Kidney (tissue), 14 donors: Measurements from ENCODE around the gene ANKS6. TPM values are rescaled to one million over a fixed set of nuclear protein-coding genes. Genes with fewer than 3 reads are reported as not detected.

Experiments
- DNase-seq, 5 donors: peaks; one replicate each; pipeline ENCODE4 v3.0.0-alpha.2; 2013 to 2020
- FAIRE-seq: peaks from 2 replicates; lab custom pipeline; 2012; peaks lifted over from hg19 to GRCh38; lab: Jason Lieb, UNC
- H3K27ac ChIP-seq, 2 donors: one replicate each; pipeline ENCODE4 v1.7.0; 2013; ENCODE audit warnings: low read depth in 2 of 2, low read length in 2 of 2, inconsistent platforms in 1 of 2
- H3K27me3 ChIP-seq: one replicate; pipeline ENCODE4 v1.7.1; 2013; ENCODE audit warnings: low read length, inconsistent platforms; ENCODE audit not compliant: control insufficient read depth, insufficient read depth
- H3K36me3 ChIP-seq, 3 donors: one replicate each; pipeline versions ENCODE4 v1.7.0 to v1.7.1; 2013; ENCODE audit warnings: low read length in 3 of 3, control low read depth in 1 of 3, inconsistent platforms in 1 of 3; ENCODE audit not compliant: insufficient read depth in 3 of 3, control insufficient read depth in 2 of 3
- H3K4me1 ChIP-seq, 3 donors: one replicate each; pipeline versions ENCODE4 v1.7.0 to v1.7.1; 2013; ENCODE audit warnings: low read length in 3 of 3, inconsistent platforms in 1 of 3, low read depth in 1 of 3; ENCODE audit not compliant: control insufficient read depth in 2 of 3, insufficient read depth in 2 of 3
- H3K4me3 ChIP-seq, 3 donors: one replicate each; pipeline versions ENCODE4 v1.7.0 to v1.8.1; 2013; ENCODE audit warnings: low read length in 3 of 3, control low read depth in 1 of 3, inconsistent platforms in 1 of 3
- H3K9ac ChIP-seq, 3 donors: one replicate each; pipeline versions ENCODE4 v1.7.0 to v1.7.1; 2013; ENCODE audit warnings: low read length in 3 of 3, control low read depth in 1 of 3, inconsistent platforms in 1 of 3
- H3K9me3 ChIP-seq, 3 donors: one replicate each; pipeline versions ENCODE4 v1.7.0 to v1.7.1; 2013; ENCODE audit warnings: low read length in 3 of 3, control low read depth in 1 of 3, inconsistent platforms in 1 of 3; ENCODE audit not compliant: control insufficient read depth in 2 of 3, insufficient read depth in 1 of 3
- CTCF ChIP-seq: IDR thresholded peaks from 3 replicates; pipeline ENCODE4 v1.5.1; 2012; ENCODE audit warnings: mild to moderate bottlenecking, moderate library complexity, borderline replicate concordance; ENCODE audit not compliant: insufficient read depth; ENCODE audit errors: extremely low read depth
- intact Hi-C: fragments of 100-400 bp; cut with DNase I; formaldehyde crosslinking; loops from one replicate; pipeline ENCODE4 v1.11.1; 2022
- polyA plus RNA-seq: library from polyadenylated mRNA; stranded (reverse); fragments of 350-450 nt; fragmentation: Illumina TruSeq; extraction: RNeasy Lipid Tissue Mini Kit (QIAGEN cat#74804); gene quantifications from one replicate; pipeline ENCODE4 v1.2.3, GENCODE V29; 2014; ENCODE audit warnings: low read depth, low replicate concordance; ENCODE audit not compliant: insufficient read depth
- total RNA-seq: library from RNA; stranded (reverse); fragmentation: NEBNext Ultra II Directional; extraction: Animal tissue kit (Norgen Biotek cat#: 25700); gene quantifications from one replicate; pipeline ENCODE4 v1.2.1, GENCODE V29; 2021
- donor health status: control.
- donor health status: control.
- donor health status: control.
- donor health status: control.
- donor health status: control.
- donor health status: DM: yes; HTN: yes; CAD: no.
- donor health status: Normal renal cell carcinoma (clear cell type).

ANKS6 gene
- total and polyA plus RNA-seq, 2 donors from 2014 or later: 22.0 to 31.8 TPM

DNA sequence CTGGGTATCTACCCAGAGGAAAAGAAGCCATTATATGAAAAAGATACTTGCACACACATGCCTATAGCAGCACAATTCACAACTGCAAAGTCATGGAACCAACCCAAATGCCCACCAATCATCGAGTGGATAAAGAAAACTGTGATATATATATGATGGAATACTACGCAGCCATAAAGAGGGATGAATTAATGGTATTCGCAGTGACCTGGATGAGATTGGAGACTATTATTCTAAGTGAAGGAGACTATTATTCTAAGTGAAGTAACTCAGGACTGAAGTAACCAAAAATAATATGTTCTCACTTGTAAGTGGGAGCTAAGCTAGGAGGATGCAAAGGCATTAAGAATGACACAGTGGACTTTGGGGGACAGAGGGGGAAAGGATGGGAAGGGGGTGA lies 57.6 kb downstream of the ANKS6 start:
- FAIRE-seq (no peak), DNase-seq (no peak)
- Histone ChIP-seq H3K27me3 (no peaks in the 10 kb centered on the region), H3K4me3 (no peak overlapping the region), H3K27ac (no peak overlapping the region), H3K4me1 (no peaks in the 10 kb centered on the region), H3K9me3 (no peaks in the 10 kb centered on the region), H3K9ac (no peak overlapping the region), H3K36me3 (peaks cover 0 to 9% (median 2%) of the 10 kb centered on the region in 3 donors)
- intact Hi-C loops: no loop called here
- no peak for TF ChIP-seq CTCF

- Histone ChIP-seq H3K36me3 (peaks cover 0 to 12% (median 2%) of the 10 kb centered on the region in 3 donors), H3K9me3 (no peaks in the 10 kb centered on the region), H3K4me3 (peak overlapping the region in 1 of 3 donors; percentile 5), H3K27ac (no peak overlapping the region), H3K4me1 (no peaks in the 10 kb centered on the region), H3K27me3 (no peaks in the 10 kb centered on the region), H3K9ac (no peak overlapping the region)
- no peak for TF ChIP-seq CTCF
- DNase-seq: peak in 1 of 5 donors; percentile 3
- FAIRE-seq: no peak
- intact Hi-C loops: no loop called here
These were observed 60.1 kb downstream of the ANKS6 start for GRCh38 chr9:98736226-98736625.

DNA sequence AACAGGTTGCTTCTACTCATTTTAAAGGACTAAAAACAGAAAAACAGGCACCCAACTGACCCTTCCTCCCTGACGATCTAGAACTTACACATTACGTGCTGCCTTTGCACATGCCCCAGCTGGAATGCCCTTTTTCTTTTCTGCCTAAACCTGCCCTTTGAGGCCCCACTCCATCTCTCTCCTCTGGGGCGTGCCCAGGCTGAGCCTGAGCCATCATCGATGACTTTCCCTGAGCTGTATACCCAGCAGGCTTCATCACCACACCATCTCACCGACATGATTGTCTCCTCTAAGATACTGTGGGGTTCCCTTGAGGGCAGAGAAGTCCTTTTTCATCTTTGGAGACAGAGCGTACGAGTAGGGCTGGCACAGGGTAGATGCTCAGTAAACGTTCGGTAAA lies 63.6 kb downstream of the ANKS6 start:
- Histone ChIP-seq H3K9ac (no peak overlapping the region), H3K4me3 (no peak overlapping the region), H3K4me1 (no peaks in the 10 kb centered on the region), H3K27me3 (no peaks in the 10 kb centered on the region), H3K27ac (no peak overlapping the region), H3K9me3 (no peaks in the 10 kb centered on the region), H3K36me3 (peaks cover 0 to 12% (median 0%) of the 10 kb centered on the region in 3 donors)
- TF ChIP-seq CTCF: no peak
- intact Hi-C loops: no loop called here
- DNase-seq (no peak), FAIRE-seq (no peak)

GRCh38 chr9:98732091-98732490 lies 64.3 kb downstream of the ANKS6 start:
- Histone ChIP-seq H3K27me3 (no peaks in the 10 kb centered on the region), H3K4me3 (no peak overlapping the region), H3K36me3 (peaks cover 0 to 12% (median 0%) of the 10 kb centered on the region in 3 donors), H3K9me3 (no peaks in the 10 kb centered on the region), H3K4me1 (no peaks in the 10 kb centered on the region), H3K27ac (no peak overlapping the region), H3K9ac (no peak overlapping the region)
- FAIRE-seq (no peak), DNase-seq (no peak)
- no peak for TF ChIP-seq CTCF
- intact Hi-C loops: no loop called here
